DMS153 treated with DMSO at 0.1 percent for 48 hours (cell line): ENCODE data around the gene DUSP12.
"Not testable (repeated sequence)": the region's sequence is repeated elsewhere in the genome, so short reads cannot be mapped to it uniquely, and the experiment has no call there.

Experiments used
- DNase-seq: peaks from one replicate; lab custom pipeline; 2025; ENCODE audit not compliant: unreplicated experiment; lab: John Stamatoyannopoulos, UW

The DUSP12 gene

GRCh38 chr1:161749509-161750407 lies at the start of gene DUSP12:
Gene DUSP12 (plus strand): TSS chr1:161749786. CDS start chr1:161749802, 16 bp downstream.
- DNase-seq, result peak; percentile 99

DNA sequence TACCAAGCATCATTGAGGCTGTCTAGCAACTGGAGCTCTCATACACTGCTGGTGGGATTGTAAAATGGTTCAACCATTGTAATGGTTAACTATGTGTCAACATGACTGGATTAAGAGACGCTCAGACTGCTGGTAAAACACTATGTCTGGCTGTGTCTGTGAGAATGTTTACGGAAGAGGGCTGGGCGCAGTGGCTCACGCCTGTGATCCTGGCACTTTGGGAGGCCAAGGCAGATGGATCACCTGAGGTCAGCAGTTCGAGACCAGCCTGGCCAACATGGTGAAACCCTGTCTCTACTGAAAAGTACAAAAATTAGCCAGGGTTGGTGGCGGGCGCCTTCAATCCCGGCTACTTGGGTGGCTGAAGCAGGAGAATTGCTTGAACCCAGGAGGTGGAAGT lies 47.3 kb upstream of the DUSP12 start:
- DNase-seq, result peak; percentile 56

GRCh38 chr1:161705537-161705936 lies 44.0 kb upstream of the DUSP12 start:
- no peak for DNase-seq

GRCh38 chr1:161706113-161706481 lies 43.5 kb upstream of the DUSP12 start:
- DNase-seq, result no peak

DNA sequence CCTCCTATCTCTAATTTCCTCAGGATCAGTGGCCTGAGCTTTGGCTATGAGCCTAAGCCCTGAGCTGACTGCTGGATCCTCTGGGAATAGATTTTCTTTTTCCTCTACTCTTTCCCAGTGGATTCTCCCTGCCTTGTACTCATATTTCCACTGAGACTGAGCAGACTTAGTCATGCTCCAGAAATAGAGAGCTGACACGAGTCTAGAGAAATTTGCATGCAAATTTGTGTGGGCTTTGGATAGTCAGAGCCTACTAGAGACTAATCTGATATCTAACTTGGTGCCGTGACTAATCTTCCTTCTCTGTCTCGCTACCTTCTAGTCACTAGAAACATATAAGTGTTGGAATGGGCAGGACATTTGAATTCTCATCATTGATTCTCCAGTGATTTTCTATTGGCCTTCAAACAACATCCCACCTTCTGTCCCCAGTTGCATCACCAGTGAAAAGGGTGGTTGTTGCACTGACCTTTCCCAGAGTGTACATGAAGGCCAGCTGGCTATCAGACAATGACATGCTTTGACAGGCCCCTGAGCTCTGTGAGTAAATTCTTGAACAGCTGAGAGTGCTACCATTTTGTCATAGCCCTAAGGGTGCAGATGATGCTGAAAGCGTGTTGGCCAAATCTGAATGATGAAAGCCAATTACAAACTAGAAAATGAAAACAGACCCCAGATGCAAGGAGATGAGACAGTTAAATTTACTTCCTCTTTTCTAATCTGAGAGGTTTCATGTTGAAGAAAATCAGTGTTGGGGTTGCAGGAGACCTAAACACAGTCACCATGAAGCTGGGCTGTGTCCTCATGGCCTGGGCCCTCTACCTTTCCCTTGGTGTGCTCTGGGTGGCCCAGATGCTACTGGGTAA lies 42.9 kb upstream of the DUSP12 start, which contains the start of gene FCRLA:
Gene FCRLA (plus strand): TSS at position 748 of the 866 bp plus-strand sequence. CDS start 36 bp downstream, at position 784.
- no peak for DNase-seq

DNA sequence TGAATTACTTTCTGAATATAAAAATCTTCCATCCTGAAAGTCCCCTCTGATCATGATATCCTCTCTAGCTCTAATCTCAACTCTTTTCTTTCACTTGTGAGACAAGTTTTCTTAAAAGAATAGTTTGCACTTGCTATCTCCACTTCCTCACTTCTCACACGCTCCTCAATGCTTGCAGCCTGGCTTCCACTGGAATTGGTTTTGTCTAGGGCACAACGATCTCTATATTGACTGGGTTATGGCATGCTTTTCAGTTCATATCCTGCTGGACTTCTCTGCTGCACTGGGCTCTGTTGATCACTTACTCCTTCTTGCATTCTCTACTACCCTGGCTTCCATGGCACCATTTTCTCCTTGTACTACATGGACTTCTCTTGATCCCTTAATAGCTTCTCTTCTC lies 42.1 kb upstream of the DUSP12 start:
- DNase-seq, result no peak

DNA sequence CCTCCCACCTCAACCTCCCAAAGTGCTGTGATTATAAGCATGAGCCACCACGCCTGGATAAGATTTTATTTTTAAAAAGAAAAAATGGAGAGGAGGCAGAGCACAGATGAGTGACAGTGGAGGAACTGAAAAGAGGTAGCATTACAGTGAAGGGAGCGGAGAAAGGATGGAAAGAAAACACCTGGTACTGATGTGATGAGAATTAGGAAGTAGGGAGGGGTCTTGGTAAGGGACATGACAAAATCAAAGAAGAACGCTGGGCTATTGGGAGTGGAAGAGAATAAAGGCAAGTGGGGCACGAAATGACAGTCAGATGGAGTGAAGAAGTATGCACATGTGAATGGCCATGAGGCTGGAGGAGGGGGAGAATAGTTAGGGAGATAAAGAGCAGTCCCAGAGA lies 40.2 kb upstream of the DUSP12 start:
- DNase-seq, result no peak

GRCh38 chr1:161710560-161710959 lies 39.0 kb upstream of the DUSP12 start:
- DNase-seq, result no peak

DNA sequence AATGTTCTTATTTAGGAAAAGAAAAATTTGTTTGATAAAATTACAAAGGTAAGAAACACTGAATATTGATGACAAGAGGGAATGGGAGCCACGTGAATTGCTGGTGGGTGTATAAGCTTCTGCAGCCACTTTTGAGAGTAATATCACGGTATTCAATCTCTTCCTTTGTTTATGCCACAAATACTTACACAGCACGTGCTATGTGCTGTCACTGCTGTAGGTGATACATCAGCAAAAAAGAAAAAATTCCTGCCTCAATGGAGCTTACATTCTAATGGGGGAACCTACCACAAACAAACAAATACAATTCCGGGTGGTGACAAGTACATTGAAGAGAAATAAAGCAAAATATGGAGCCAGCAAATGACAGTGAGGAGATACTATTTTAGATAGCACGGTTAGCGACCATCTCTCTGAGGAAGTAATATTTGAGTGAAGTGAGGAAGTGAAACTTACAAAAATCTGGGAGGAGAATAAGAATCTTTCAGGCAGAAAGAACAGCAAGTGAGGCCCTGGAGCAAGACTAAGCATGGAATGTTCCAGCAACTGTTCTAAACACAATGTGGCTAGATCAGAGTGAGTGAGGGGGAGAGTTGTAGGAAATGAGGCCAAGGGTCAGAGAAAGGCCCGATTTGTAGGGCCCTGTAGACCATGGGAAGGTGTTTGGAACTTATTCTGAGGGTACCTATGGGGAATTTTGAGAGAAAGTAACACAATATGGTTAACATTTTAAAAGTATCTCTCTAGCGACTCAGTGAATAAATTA lies 30.8 kb upstream of the DUSP12 start:
- DNase-seq, result no peak

GRCh38 chr1:161719325-161719611 lies 30.3 kb upstream of the DUSP12 start:
- DNase-seq, result no peak

DNA sequence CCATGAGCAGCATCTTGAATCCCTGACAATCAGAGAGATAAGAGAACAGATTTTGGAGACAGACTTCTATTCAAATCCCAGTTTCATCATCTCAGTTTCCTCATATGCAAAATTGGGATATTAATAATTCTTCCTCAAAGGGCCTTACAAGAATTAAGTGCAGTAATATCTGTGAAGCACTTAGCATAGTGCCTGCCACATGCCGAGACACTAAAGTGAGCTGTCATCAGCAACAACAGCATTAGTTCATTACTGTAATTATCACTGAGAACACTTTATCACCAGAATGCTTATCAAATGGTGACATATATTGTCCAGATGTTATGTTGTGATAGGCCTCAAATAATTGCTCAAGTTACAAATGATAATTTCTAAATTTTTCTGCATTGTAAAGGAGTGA lies 29.2 kb upstream of the DUSP12 start:
- no peak for DNase-seq

DNA sequence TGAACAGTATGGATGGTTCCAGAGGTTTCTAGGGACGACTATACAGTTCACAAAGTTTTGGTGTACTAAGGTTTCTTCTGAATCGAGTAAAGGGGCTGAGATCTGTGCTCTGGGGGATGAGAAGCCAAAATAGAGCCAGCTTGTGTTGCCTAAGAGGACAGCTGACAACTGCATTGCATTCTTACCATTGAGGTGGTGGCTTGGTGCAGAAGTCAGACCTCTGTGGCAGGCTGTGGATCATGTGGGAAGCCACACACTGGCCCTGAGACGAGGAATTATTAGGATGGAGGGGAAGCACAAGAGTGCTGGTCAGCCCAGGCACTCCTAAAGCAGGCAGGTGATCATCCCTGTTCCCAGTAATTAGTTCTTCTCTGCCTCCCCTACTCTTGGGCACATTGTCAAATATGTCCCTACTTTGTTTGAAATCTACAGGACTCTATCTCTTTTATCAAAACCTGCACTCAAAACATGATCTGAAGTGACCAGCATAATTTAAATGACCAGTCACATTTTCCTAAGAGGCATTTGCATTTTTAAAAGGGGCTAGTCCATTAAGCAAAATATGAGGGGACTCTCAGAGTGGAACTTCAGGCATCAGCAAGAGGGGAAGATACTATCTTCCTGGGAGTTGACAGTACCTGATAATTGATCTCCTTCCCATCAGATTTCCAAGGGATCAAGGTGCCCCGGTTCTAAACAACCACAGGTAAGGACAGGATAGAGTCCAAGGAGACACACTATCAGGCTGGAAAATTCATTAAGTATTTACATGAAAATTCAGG lies 28.4 kb upstream of the DUSP12 start, which contains the start of gene FCRLB:
Gene FCRLB (plus strand): TSS at position 589 of the 782 bp plus-strand sequence. CDS start 1,129 bp downstream, outside the sequence.
- no peak for DNase-seq

DNA sequence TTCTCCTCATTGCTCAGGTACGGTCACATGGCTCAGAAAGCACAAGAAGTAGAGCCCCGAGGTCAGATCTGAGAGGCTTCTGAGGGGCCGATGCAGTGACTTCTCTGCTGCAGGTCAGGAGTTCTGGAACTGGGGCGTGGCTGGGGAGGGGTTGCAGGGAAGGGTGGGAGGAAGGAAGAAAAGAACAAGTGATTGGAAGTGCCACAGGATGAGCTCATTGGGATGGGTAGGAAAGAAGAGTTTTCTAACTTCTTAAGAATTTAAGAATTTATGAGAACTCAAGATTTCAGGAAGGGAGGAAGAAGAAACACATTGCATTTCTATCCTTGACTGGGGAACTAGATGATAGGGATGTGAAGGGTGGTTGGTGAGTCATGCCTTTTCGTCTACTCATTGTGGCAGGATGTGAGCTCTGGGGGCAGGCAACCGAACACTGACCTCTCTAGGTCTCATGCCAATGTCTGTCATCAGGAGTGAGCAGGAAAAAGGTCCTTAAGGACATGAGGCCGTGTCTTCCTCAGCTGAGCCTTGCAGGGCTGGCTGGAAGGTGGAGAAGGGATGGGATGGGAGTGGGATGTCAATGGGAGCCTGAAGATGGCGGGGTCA lies 27.7 kb upstream of the DUSP12 start:
- DNase-seq, result no peak

GRCh38 chr1:161722406-161722805 lies 27.2 kb upstream of the DUSP12 start:
- DNase-seq, result no peak

DNA sequence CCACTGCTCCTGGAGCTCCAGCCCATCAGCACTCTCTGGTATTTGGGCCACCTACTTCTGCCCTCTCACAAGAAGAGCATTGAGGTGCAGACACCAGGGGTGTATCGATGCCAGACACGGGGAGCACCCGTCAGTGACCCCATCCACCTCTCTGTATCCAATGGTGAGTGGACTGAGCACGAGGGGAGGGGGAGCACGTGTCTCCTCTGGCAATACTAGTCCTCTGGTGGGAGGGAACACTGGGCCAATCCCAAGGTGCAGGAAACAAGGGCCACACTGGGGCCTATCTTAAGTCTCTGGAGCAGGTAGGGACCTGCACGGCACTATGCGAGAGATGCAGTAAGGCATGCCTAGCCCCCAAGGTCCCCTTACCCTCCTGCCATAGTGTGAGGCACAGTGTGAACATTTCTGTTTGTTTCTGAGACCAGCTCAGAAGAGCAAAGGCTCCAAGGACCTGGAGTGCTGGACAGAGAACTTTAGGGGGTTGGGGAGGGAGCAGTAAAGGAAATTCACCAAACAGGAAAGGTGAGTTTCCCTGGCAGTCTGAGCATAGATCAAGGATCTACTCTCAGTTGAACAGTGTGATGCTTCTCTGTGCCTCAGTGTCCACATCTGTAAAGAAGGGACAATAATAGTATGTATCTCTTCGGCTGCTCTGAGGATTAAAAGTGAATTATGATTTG lies 26.0 kb upstream of the DUSP12 start:
- no peak for DNase-seq

DNA sequence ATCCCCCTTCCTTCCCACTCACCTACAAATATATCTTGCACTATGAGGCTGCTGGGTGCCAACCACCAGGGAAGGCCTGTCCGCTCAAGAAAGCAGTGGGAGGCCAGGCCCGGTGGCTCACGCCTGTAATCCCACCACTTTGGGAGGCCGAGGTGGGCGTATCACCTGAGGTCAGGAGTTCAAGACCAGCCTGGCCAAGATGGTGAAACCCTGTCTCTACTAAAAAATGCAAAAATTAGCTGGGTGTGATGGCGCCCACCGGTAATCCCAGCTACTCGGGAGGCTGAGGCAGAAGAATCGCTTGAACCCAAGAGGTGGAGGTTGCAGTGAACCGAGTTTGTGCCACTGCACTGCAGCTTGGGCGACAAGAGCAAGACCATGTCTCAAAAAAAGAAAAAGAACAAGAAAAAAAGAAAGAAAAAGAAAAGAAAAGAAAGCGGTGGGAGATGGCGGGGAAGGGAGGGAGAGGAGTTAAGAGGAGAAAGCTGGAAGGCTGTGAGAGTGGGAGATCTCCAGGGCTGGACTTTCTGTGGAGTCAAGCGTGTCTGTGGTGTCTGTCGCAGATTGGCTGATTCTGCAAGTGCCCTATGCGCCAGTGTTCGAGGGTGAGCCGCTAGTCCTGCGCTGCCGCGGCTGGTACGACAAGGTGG lies 24.2 kb upstream of the DUSP12 start:
- not testable (repeated sequence) for DNase-seq

GRCh38 chr1:161725908-161726472 lies 23.6 kb upstream of the DUSP12 start:
- peak; percentile 17 for DNase-seq

DNA sequence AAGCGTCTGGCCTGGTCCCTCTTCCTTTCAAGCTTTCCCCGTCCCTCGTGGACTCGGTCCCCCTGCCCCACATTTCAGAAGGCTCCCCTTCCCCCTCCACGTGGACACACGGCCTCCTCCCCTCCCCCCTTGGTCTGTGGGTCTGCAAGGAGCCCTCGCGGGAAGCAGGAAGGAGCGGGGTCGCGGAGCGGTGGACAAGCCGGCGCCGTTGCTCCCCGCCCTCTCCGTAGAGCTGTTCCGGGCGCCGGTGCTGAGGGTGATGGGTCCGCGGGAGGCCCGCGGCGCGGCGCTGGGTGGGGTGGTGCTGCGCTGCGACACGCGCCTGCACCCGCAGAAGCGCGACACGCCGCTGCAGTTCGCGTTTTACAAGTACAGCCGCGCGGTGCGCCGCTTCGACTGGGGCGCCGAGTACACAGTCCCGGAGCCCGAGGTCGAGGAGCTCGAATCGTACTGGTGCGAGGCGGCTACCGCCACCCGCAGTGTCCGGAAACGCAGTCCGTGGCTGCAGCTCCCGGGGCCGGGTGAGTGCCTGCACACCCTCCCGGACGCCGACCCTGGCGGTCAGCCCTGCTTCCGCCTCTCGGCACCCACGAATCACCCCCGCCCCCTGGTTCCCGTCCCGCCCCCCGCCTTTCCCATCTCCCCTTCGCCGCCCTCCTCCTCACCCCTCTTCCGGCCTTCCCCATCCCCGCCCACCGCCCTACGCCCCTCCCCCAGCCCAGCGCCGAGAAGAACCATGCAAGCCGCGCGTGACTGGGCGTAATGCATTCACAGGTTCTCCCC lies 22.9 kb upstream of the DUSP12 start:
- DNase-seq, result peak; percentile 39
